ENCODE data around the gene ALDH3A1.

ALDH3A1 gene

DNA sequence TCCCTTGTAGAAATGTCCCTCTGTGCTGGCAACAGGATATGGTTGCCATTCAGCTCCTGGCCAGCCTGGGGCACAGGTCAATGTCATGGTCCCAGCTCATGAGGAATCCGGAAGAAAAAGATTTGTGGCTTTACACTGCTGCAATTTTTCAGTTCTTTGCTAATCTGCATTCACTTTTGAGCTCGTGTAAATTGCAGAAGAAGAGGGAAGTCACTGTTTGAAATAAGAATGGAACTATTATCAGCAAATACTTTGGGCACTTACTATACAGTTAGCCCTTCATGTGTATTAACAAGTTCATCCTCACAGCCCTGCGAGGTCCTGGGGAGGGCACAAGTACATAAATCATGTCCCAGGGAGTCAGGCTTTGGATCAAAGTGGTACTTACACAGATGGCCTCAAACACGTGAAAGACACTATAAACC, 45.9 kb downstream of the ALDH3A1 start:
- peak; percentile 83 for DNase-seq
